GM12875 (cell line): Measurements from ENCODE around the gene ALS2.

Experiments used
- H3K4me3 ChIP-seq: one replicate; pipeline ENCODE4 v1.5.1; 2011; ENCODE audit warnings: low read depth, low read length, control low read depth
- TF ChIP-seq, protein P1 (sequence below): IDR thresholded peaks from 2 replicates; pipeline ENCODE4 v1.5.1; 2011; ENCODE audit warnings: low read depth, mild to moderate bottlenecking, control low read depth, inconsistent platforms, low read length, moderate library complexity, borderline replicate concordance; ENCODE audit not compliant: insufficient read depth

The ALS2 gene

DNA sequence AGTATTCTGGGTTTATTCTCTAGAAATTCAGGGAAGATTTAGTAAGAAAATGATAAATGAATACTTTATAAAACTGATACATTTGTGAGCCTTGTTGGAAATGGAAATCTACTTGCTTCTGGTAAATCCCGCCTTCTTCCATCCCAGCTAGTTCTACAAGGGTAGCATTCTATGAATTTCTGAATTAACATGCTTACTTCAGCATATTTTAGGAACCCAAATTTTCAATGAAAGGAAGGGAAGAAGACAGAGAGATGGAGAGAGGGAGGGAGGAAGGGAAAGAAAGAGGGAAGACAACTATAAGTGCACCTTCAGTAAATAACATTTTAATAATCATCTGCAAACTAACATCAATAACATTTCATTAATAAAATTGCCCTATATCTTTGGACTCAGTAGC, 110.9 kb downstream of the ALS2 start:
- TF ChIP-seq, protein P1, sequence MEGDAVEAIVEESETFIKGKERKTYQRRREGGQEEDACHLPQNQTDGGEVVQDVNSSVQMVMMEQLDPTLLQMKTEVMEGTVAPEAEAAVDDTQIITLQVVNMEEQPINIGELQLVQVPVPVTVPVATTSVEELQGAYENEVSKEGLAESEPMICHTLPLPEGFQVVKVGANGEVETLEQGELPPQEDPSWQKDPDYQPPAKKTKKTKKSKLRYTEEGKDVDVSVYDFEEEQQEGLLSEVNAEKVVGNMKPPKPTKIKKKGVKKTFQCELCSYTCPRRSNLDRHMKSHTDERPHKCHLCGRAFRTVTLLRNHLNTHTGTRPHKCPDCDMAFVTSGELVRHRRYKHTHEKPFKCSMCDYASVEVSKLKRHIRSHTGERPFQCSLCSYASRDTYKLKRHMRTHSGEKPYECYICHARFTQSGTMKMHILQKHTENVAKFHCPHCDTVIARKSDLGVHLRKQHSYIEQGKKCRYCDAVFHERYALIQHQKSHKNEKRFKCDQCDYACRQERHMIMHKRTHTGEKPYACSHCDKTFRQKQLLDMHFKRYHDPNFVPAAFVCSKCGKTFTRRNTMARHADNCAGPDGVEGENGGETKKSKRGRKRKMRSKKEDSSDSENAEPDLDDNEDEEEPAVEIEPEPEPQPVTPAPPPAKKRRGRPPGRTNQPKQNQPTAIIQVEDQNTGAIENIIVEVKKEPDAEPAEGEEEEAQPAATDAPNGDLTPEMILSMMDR, result no peak
- H3K4me3 ChIP-seq, result no peak overlapping the region

- TF ChIP-seq, protein P1, result no peak
These were observed 112.3 kb downstream of the ALS2 start for GRCh38 chr2:201668402-201668910.

GRCh38 chr2:201664334-201664733, 116.4 kb downstream of the ALS2 start:
- TF ChIP-seq, protein P1, result no peak
- no peak overlapping the region for H3K4me3 ChIP-seq

More at GRCh38 chr2:201668402-201668910, 112.3 kb downstream of the ALS2 start:
- no peak overlapping the region for H3K4me3 ChIP-seq

DNA sequence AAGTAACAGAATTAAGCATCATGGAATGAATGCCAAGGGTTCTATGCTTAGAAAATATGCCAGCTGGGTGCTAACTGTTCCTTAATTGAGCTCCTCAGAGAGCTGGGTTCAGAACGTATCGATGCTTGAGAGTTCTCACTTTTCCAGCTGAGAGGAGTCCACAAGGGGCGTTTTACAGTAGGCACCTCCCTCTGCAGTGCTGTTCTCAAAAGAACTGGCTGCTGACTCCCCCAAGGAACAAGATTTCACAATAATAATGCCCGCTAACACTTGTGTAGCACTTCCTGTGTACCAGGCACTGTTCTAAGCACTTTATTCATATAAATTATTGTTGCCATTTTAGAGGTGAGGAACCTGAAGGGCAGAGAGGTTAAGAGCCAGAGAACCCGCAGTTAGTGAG, 119.4 kb downstream of the ALS2 start:
- no peak overlapping the region for H3K4me3 ChIP-seq
- TF ChIP-seq, protein P1, result no peak

DNA sequence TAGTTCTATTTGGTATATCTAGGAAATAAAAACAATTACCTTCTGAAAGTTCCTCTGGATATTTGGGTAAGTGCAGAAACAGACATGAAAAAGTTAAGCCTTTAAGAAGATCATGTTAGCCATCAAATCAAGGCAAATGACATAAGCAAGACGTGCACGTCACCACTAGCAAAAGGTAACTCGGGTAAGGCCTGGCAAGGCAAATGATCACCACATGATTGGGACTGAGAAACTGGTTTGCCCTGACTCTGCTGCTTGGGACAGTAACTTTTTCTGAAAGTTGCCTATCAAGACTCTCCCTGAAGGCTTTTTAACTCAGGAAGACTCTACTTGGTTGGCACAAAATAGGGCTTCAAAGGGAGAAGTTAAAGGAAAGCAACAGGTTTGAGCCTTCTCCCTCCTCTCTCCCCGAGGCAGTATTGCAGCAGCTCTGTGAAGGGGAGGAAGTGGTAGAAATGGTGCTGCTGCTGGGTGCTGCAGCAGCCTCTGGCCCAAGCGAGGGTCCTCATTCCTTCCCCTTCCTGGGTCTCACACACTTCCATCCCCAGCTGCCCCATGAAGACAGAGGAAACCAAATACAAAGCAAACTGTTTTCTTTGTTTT, 120.3 kb downstream of the ALS2 start:
- H3K4me3 ChIP-seq, result no peak overlapping the region
- TF ChIP-seq, protein P1, result no peak

DNA sequence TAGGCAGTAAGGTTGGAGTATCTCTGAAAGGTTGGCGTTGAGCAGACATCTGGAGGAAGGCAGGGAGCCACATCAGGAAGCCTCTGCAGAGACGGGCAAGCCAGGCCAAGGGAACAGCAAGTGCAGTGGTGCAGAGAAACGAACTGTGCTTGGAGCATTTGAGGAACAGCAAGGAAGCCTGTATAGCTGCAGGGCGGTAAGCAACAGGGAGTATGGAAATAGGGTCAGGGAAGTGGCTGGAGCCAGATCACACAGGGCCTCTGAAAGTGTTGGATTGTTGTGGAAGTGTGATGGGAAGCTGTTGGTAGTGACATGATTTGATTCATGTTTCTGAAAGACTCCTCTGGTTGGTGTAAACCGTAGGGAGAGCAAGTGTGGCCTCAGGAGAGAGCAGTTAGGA, 124.0 kb downstream of the ALS2 start:
- TF ChIP-seq, protein P1, result no peak
- H3K4me3 ChIP-seq, result no peak overlapping the region

GRCh38 chr2:201656102-201656501, 124.6 kb downstream of the ALS2 start:
- TF ChIP-seq, protein P1, result no peak
- no peak overlapping the region for H3K4me3 ChIP-seq
